Measurements from ENCODE around the gene CTNS.

Gene CTNS

DNA sequence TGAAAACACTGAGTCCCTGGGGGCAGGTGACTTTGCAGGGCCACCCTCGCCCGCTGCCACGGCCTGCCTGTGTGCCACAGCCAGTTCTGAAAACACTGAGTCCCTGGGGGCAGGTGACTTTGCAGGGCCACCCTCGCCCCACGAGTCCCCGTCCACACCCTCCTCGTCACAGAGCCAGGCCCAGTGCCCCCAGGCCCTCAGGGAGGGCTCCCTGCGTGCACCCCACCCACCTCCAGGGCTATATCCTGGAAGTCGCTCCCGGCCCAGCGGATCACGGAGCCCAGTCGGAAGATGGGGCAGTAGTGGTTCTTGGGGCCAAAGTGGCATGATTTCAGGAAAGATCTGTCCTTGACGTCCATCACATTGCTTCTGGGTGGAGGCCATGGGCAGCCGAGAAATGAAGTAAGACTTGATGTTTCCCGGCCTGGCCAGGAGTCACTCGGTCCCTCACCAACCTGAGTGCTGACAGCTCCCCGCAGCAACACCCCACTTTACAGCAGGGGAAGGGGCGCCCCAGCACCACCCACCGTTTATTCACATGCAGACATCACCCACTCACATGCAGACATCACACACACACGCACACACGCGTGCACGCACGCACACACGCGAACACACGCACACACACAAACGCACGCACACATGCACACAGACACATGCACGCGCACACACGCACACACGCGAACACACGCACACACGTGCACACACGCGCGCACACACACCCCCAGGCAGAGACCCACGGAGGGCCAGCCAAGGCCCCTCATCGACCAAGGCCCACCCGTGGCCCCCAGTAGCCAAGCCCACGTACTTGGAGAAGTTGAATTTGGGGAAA, 52.9 kb downstream of the CTNS start:
- no peak for DNase-seq (ENCODE audit: extremely low read depth, low read depth)
- TF ChIP-seq, protein P1, sequence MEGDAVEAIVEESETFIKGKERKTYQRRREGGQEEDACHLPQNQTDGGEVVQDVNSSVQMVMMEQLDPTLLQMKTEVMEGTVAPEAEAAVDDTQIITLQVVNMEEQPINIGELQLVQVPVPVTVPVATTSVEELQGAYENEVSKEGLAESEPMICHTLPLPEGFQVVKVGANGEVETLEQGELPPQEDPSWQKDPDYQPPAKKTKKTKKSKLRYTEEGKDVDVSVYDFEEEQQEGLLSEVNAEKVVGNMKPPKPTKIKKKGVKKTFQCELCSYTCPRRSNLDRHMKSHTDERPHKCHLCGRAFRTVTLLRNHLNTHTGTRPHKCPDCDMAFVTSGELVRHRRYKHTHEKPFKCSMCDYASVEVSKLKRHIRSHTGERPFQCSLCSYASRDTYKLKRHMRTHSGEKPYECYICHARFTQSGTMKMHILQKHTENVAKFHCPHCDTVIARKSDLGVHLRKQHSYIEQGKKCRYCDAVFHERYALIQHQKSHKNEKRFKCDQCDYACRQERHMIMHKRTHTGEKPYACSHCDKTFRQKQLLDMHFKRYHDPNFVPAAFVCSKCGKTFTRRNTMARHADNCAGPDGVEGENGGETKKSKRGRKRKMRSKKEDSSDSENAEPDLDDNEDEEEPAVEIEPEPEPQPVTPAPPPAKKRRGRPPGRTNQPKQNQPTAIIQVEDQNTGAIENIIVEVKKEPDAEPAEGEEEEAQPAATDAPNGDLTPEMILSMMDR (IDR thresholded peaks at IDR 0.05; ENCODE audit: low read depth, low read length, missing control alignments): no peak
- no peak overlapping the region for H3K4me3 ChIP-seq (replicated peaks; ENCODE audit: low read depth, low read length)

DNA sequence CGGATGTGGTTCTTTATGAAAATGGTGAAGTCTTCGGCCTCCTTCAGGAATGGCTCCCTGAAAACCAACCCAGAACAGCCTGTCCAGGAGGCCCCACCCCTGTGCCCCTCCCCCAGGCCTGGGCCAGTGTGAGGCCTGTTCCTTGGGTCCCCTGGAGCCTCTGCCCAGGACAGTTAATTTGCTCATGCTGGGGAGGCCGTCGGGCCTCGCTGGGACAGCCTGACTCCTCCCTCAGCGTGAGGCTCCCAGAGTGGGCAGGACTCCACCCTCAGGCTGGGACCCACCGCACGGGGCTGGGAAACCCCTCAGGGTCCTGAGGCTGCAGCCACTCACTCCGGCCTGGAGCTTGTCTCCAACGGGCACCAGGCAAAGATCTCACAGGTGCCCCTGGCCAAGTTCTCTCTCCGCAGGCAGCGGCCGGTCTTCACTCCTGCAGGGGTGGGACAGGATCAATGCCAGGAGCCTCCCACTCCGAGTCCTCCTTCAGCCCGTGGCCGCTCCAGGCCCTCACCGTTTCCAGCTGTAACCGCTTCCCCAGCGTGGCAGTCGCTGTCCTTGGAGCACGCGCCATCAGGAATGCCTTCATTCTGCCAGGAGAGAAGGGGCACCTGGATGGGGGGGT, 53.6 kb downstream of the CTNS start:
- no peak for DNase-seq (ENCODE audit: extremely low read depth, low read depth)
- no peak overlapping the region for H3K4me3 ChIP-seq (replicated peaks; ENCODE audit: low read depth, low read length)
- TF ChIP-seq, protein P1 (IDR thresholded peaks at IDR 0.05; ENCODE audit: low read depth, low read length, missing control alignments): no peak

DNA sequence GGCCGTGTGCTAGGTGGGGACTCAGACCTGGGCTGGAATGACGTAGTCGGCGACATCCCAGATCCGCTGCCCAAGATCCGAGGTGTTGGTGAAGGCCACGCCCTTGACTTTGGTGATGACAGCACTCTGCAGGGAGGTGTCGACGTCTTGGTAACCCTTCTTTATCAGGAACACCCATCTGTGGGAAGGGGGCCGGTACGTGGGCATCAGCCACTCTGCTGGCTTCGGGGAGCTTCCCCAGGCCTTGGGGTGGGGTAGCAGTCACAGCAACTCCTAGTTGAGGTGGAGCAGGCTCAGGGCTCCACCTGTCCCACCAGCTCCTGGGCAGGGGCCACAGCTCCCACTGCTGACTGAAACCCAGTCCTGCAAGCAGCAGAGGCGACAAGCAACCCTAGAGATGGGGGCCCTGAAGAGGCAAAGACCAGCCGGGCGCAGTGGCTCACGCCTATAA, 55.1 kb downstream of the CTNS start:
- TF ChIP-seq, protein P1 (IDR thresholded peaks at IDR 0.05; ENCODE audit: low read depth, low read length, missing control alignments): no peak
- no peak overlapping the region for H3K4me3 ChIP-seq (replicated peaks; ENCODE audit: low read depth, low read length)
- DNase-seq (ENCODE audit: extremely low read depth, low read depth): no peak

DNA sequence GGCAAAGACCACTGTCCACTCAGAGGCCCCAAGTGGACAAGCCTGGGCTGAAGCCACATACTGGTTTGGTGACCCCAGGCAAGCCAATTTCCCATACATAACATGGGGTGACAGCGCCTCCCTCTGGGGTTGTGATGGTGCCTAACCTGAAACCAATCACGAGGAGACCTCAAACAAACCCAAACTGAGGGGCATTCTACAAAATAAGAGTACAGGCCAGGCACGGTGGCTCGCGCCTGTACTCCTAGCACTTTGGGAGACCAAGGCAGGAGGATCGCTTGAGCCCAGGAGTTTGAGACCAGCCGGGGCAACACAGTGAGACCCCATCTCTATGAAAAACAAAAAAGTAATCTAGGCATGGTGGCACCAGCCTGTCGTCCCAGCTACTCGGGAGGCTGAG, 55.8 kb downstream of the CTNS start:
- no peak overlapping the region for H3K4me3 ChIP-seq (replicated peaks; ENCODE audit: low read depth, low read length)

GRCh38 chr17:3693141-3693540, 56.6 kb downstream of the CTNS start:
- H3K4me3 ChIP-seq (replicated peaks; ENCODE audit: low read depth, low read length): no peak overlapping the region
- TF ChIP-seq, protein P1 (IDR thresholded peaks at IDR 0.05; ENCODE audit: low read depth, low read length, missing control alignments): no peak
- no peak for DNase-seq (ENCODE audit: extremely low read depth, low read depth)

More for the DNA sequence above, 55.8 kb downstream of the CTNS start:
- TF ChIP-seq, protein P1 (IDR thresholded peaks at IDR 0.05; ENCODE audit: low read depth, low read length, missing control alignments): no peak
- no peak for DNase-seq (ENCODE audit: extremely low read depth, low read depth)

DNA sequence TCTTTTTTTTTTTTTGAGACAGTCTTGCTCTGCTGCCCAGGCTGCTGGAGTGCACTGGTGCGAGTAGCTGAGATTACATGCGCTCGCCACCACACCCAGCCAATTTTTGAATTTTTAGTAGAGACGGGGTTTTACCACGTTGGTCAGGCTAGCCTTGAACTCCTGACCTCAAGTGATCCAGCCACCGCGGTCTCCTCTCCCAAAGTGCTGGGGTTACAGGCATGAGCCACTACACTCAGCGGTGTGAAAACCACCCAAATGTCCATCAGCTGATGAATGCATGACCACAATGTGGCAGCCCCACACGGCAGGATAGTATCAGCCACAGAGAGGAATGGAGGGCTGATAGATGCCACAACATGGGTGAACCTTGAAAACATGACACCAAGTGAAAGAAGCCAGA, 57.3 kb downstream of the CTNS start:
- no peak for DNase-seq (ENCODE audit: extremely low read depth, low read depth)
- TF ChIP-seq, protein P1 (IDR thresholded peaks at IDR 0.05; ENCODE audit: low read depth, low read length, missing control alignments): no peak
- H3K4me3 ChIP-seq (replicated peaks; ENCODE audit: low read depth, low read length): no peak overlapping the region
